Anterior cingulate cortex (tissue), 58 donors: ENCODE results near the gene BST1.

Experiments
- DNase-seq, 58 donors: peaks; one replicate each; lab custom pipeline; 2025; lab: John Stamatoyannopoulos, UW

The BST1 gene

DNA sequence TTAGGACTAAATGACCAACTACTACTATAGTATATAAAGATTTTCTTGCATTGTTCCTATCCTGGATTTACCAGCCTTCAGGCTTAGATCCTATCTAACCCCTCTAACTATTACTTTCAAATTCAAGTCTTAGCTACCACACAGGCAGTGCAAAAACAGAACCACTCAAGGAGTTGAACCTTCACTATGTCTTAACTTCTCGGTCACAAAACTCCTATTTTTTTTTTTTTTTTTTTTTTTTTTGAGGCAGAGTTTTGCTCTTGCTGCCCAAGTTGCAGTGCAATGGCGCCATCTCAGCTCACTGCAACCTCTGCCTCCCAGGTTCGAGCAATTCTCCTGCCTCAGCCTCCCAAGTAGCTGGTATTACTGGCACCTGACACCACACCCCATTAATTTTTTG lies 27.5 kb upstream of the BST1 start:
- no peak for DNase-seq

- DNase-seq, result no peak
Observed at GRCh38 chr4:15676039-15676438, 26.8 kb upstream of the BST1 start.

- DNase-seq, result no peak
Observed at GRCh38 chr4:15676899-15677298, 26.0 kb upstream of the BST1 start.

DNA sequence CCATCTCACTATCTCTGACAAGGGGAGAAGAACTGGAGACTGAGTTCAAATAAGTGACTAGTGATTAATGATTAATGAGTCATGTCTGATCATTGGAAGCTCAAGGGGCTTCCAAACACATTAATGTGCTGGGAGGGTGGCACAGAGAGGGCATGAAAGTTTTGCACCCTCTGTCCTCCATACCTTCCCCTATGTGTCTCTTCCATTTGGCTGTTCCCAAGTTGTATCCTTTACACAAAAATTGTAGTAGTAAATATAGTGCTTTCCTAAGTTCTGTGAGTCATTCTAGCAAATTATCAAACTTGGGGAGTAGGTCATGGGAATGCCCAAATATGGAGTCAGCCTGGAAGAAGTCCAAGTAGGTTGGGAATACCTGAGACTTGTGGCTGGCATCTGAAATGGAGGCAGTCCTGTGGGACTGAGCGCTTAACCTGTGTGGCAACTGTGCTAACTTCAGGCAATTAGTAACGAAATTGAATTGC lies 25.3 kb upstream of the BST1 start:
- no peak for DNase-seq

DNA sequence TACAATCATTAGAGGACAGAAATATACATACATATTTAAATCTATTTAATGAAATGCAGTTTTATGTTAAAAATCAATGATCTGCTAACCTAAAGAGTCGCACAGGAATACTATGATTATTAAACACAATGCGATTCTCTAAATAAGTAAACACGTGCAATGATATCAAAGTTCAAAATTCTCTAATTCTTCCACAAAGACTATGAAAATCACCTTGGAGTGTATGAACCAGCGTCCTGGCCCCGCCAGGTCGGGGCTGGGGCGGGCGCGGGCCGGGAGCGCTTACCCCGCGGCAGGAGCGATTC lies 21.8 kb upstream of the BST1 start:
- DNase-seq, result no peak

DNA sequence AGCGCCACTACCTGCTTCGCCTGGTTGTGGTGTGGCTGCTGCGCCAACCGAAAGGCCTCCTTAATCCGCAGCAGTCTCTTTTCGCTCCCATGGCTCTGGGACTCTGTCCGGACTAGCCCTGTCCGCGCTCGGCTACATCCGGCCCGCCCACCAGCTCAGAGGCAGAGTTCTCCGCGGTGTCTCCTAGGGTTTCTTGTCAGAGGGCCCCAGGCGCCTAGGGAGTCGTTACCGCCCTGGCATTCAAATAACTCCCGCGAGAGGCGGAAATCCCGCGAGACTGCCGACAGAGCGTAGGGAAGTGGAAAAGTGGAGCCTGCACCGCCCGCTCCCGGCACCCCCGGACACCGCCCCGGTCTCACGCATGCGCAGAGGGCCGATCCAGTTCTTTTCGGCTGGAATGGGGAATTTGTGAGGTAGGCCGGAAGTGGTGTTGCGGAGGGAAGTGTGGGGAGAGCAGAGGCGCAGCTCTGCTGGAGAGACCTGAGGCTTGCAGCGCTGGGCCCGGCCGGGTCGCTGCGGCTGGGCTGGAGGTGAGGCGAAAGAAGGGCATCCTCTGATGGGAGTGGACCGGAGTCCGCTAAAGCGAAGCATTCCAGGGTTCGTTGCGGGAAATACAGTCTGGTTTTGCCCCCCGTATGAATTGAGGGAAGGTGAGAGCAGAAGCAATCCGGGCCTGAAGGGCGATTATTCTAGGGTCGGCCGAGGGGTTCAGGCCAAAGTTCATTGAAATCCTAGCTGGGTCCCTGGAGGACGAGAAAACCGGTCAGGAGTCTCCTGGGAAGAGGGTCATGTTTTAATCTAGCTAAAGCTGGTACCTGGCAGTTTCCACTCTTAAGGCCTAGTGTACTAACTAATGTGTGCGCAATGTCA lies 21.3 kb upstream of the BST1 start, which contains the start of gene FAM200B:
Gene FAM200B (plus strand): TSS at position 456 of the 870 bp plus-strand sequence. CDS start 5,151 bp downstream, outside the sequence.
- peak; percentile 81 to 99 (median 98) for DNase-seq

DNA sequence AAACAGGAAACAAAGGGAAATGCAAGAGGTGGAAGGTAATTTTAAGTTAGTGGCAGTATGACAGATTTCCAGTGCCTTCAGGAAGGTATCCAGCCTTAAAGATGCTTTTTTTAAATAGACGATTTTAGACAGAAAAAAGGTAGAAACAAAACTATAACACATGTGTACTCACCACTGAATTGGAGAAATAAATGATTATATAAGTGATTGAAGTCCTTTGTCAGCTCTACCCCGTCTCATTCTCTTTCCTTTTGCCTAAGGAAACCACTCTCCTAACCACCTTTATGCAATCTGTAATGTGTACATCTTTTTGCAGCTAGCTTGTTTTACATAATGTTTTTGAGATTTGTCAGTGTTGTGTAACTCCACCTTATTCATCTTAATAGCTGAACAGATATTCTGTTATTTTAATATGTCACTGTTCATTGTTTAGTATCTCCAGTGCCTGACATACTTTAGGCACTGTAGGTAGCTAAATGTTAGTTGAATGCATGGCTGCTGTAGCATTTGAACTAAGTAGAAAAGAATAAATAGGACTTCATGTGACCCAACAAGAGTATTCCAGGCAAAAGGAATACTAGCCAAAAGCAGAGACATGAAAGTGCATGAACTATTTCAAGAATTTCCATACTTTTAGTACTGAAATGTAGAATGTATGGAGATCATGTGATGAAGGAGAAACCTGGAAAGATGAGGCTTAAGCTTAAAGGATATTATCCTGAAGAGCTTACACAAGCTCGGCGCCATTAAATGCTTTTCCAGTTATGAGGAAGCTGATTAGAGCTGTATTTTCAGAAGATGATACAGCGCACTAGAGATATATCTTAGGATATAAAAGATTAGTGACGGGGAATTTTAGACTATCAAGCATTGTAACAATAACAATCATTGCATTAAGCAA lies 20.4 kb upstream of the BST1 start:
- DNase-seq, result no peak

- DNase-seq, result no peak
Observed at GRCh38 chr4:15683143-15683495, 19.7 kb upstream of the BST1 start.

DNA sequence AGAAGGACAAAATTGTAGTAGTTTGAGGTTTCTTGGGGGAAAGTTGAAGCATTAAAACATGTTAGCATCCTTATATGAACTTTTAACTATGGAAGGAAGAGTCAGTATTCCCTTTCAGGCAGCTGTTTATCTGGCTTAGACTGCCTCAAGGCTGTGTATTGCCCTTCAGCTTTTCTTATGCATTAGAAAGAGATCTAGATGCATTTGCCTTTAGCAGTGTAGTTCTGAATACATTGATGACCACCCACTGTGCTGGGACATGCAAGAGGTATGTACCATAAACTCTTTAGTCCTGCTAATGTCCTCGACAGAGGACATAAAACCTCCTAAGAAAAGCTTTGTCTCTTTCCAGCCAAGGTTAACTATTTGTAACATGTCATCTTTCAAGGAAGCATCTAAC lies 18.4 kb upstream of the BST1 start:
- no peak for DNase-seq

- no peak for DNase-seq
Observed at GRCh38 chr4:15688051-15688450, 14.8 kb upstream of the BST1 start.

DNA sequence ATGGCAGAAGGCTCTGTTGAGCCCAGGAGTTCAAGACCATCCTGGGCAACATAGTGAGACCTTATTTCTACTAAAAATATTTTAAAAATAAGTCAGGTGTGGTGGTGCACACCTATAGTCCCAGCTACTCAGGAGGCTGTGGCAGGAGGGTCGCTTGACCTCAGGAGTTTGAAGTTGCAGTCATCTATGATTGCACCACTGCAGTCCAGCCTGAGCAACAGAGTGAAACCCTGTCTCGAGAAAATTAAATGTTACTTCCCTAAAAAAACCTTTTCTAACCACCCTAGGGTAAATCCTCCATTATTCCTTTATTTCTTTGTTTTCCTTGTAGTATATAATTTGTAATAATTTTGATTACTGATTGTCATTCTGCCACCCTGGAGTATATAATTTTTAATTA lies 13.3 kb upstream of the BST1 start:
- no peak for DNase-seq

DNA sequence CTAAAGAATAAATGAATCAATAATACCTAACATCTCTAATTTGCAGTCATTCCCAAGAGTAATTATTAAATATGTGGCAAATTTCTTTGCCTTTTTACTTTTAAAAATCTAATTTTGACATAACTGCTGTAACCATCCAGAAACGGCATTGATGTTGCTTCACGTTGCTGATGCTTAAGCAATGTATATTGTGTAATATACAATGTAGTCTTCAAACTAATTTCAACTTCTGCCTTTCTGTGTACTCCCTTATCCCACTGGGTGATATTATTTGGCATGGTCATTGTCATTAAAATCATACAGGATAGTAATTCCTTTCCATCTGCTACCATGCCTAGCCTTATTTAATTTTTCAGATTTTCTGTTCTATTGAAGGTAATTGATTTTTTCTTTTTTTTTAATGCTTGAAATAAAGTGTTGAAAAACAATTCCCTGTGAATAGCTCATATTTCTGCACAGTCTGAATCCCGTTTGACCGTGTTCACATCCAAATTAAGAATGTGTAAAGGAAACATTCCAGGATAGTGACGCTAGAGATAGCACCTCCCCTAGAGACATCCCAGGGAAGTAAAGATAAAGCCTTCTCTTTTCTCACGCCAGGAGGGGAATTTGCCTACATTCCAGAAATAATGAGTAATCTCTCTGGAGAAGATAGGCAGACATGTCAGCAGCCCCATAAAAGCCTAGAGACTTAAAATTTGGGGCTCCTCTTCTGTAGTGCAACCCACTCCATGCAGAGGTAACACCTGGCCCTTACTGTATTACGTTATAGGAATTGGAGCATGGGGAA lies 12.7 kb upstream of the BST1 start:
- no peak for DNase-seq

DNA sequence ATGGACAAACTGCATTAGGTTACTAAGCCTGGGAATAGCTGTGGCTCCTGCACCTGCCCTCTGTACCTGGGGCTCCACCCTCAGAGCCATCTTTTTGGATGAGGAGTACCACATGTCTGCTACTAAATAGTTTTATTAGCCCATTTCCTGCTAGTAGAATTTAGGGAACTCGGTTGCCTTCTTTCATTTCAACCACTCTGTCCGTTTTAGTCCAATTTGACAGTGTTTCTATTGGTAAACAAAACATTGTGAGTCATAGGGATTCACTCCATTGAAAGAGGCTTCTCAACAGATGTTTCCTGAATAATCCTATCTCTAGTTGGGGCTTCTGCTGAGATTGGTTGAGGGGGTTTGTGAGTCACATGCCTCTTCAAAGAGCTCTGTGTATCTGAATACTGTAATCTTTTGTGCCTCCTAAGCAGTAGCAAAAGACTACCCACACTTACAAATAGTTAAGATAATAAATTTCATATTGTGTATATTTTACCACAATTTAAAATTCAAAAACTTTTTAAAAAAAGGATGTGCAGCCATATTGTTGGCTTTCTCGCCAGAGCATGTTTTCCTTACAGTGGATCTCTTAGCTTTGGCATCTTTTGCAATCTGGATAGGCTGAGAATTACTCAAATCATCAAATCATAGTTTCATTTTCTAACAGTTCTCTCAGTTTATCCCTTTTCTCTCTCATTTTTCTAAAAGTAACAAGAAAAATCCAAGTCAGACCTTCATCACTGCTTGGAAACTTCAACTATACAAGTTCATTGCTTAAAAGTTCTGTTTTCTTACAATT lies 11.3 kb upstream of the BST1 start:
- DNase-seq, result peak in 2 of 58 donors; percentile 14 to 34

GRCh38 chr4:15692602-15693001 lies 10.3 kb upstream of the BST1 start:
- no peak for DNase-seq

DNA sequence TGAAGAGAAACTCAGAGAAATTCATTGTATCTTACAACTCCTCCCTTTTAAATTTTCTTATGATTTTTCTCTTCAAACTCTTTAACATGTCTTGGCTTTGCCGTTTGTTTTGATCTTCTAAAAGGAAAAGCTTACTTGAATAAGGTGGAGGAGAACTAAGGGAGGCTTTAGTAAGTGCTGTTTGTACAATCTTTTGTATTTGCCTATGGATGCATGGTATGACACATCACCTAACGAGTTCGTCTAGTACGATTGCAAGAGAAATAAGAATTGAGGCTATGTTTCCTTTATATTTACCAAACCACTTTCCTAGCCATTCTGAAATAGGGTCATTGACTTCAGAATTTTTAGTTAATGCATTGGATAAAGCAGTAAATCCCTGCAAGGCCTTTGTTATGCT lies 8.4 kb upstream of the BST1 start:
- no peak for DNase-seq

DNA sequence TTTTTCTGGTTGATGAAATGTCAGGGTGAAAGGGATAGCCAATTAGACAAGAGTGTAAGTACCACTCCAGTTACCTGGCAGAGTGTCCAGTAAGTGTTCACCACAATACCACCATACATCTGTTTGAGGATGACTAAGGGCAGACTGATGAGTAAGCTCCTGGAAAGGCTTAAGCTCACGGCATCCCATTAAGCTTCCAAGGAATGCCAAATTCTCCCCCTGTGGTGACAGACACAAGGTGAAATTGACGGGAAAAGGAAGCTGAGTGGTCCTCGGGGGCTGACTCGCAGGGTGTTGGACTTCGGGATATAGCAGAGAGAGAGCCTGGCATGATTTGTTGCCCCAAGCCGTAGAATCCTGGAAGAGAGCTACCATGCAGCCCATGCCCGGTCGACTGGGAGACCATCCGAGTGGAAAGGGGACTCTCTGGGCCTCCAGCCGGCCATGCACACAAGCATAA lies 7.6 kb upstream of the BST1 start:
- no peak for DNase-seq

DNA sequence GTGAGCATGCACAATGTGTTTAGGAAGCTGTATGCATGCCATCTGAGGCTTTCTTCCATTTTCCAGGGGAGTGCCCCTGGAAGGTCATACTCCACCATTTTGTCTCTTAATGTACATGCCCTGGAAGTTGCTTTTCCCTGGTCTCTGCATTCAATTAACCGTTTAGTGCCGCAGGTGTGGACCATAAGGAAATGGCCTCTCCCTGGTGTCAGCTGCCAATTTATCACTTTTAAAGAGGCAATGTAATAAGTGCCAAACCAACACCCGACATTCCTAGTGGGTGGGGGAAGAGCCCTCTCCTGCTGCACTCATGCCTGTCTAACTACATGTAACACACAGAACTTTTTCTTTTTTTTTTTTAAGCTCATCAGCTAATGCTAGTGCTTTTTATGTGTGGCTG lies 7.1 kb upstream of the BST1 start:
- DNase-seq, result no peak

DNA sequence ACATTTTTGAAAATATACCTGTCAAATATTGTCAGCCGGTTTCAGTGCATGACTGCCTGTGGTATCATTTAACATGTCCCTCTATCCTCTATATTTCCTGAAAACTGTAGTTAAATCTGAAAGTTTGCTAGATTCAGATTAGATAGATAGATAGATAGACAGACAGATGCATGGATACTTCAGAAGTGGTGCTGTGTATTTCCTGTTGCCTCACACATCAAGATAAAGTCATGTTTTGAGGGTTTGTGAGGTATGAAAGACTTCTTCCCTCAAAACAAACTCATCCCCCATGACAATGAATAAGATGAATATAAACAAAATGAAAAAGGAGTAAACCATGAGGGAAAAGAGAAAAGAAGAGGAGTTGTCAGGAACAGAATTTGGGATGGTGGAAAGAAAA lies 6.0 kb upstream of the BST1 start:
- DNase-seq, result no peak

DNA sequence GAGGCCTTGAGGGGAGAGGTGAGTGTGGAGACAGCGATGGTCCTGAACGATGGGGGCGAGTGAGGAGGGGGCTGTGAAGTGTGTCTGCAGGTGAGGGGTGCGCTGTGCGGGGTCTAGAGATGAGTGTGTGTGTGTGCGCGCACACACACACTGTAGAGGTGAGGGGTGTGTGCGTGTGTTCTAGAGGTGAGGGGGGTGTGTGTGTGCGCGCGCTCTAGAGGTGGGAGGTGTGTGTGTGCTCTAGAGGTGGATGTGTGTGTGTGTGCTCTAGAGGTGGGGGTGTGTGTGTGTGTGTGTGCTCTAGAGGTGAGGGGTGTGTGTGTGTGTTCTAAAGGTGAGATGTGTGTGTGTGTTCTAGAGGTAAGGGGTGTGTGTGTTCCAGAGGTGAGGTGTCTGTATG lies 574 bp downstream of the BST1 start:
- no peak for DNase-seq

GRCh38 chr4:15704129-15704528 lies 1.3 kb downstream of the BST1 start:
- no peak for DNase-seq
